HG02798 (cell line): ENCODE results near the gene NAP1L4.
A peak's percentile ranks its signal among the peaks of the same experiment; 100 is the strongest.
"Not testable (repeated sequence)": the region's sequence is repeated elsewhere in the genome, so short reads cannot be mapped to it uniquely, and the experiment has no call there.

Experiments used
- ATAC-seq: cut with Tn5 transposase; IDR thresholded peaks from one replicate; pipeline ENCODE4 v1.9.1; 2021; ENCODE audit warnings: mild to moderate bottlenecking; ENCODE audit not compliant: unreplicated experiment, poor library complexity

The NAP1L4 gene

DNA sequence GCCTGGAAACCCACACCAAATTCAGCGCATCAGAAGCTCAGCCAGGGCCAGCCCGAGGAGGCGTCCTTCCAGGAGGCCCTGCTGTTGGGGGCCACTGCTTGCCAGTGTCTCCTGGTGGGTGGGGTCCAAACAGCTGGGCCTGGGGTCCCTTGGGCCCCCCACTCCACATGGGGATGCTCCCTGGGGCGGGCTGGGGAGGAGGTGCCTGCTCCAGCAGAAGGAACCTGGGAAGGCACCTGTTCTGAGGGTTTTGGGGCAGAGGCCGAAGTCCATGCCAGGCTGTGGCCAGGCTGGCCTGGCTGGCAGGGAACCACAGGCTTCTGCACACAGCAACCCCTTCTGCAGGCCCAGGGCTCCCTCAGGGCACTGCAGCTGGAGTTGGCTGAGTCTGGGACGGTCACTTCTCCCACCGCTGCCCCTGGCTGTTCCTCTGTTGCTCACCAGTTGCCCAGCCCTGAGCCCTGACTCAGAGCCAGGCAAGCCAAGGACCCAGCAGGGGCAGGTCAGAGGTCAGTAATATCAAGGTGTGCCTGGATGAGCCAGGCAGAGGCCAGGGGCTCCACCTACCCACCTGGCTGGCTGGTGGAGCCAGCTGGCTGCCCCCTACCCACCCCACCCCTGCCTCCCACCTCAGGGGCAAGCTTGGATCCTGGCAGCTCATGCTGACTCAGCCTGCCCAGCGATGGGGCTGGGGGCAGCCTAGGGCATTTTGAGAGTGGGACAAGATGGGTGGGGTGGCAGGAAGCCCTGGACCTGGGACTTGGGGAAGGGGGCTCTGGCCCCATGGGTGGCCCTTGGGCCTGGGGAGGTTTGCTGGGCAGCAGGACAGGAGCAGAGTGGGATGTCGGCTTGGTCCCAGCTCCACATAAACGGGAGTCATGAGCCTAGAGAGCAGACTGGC, 51.0 kb downstream of the NAP1L4 start:
- no peak for ATAC-seq

DNA sequence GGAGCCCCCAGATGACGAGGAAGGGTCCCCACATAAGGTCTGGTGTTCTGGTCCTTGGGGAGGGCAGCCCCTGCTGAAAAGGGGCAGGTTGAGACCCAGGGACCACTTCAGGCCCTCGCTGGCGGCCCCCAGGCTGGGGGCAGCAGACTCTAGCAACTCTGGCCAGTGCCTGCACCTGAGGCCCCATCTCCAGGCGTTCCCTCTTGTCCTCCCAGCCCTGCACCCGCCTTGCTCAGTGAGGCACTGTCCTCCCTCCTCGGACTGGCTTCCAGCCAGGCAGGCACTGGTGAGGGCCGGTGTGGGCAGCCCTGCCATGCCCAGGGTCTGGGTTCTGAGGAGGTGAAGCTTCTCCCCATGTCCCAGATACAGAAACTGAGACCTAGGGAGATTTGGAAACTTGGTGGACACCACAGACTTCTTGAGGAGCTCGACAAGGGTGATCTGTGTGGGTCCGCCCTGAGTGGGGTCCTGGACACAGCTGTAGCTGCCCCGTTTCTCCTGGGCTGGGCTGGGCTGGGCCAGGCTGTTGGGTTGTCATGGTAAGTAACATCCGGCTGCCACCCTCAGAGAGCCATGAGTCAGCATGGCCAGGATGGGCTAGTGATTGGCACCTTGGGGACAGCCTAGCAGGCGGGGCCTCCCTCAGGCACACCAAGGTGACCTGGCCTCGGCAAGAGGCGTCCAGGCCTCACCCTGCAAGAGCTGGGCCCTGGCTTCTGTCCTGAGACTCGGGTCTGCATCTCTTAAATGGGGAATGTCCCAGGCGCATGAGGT, 51.8 kb downstream of the NAP1L4 start:
- no peak for ATAC-seq

DNA sequence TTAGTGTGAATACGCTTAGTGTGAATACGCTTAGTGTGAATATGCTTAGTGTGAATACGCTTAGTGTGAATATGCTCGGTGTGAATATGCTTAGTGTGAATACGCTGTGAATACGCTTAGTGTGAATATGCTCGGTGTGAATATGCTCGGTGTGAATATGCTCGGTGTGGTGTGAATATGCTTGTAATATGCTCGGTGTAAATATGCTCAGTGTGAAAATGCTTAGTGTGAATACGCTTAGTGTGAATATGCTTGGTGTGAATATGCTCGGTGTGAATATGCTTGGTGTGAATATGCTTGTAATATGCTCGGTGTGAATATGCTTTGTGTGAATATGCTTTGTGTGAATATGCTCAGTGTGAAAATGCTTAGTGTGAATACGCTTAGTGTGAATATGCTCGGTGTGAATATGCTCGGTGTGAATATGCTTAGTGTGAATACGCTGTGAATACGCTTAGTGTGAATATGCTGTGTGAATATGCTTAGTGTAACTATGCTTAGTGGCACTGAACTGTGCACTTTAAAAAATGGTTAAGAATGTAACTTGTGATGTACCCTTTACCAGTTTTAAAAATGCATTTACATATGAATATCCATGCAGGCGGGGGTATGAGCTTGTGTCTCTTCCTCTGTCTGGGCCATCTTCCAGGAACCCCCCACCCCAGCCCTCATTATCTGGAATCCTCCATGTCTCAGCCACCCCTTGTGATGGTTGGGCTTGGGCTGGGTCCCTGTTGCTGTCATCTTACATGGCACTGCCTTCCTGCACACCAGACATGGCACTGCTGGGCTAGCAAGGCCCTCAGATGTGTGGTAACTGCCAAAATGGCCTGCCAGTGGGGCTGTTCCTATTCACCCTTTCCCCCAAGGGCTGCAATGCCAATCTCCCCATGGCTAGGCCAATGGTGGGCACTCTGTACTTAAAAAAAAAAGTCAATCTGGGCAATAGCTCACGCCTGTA, 53.4 kb downstream of the NAP1L4 start:
- not testable (repeated sequence) for ATAC-seq

DNA sequence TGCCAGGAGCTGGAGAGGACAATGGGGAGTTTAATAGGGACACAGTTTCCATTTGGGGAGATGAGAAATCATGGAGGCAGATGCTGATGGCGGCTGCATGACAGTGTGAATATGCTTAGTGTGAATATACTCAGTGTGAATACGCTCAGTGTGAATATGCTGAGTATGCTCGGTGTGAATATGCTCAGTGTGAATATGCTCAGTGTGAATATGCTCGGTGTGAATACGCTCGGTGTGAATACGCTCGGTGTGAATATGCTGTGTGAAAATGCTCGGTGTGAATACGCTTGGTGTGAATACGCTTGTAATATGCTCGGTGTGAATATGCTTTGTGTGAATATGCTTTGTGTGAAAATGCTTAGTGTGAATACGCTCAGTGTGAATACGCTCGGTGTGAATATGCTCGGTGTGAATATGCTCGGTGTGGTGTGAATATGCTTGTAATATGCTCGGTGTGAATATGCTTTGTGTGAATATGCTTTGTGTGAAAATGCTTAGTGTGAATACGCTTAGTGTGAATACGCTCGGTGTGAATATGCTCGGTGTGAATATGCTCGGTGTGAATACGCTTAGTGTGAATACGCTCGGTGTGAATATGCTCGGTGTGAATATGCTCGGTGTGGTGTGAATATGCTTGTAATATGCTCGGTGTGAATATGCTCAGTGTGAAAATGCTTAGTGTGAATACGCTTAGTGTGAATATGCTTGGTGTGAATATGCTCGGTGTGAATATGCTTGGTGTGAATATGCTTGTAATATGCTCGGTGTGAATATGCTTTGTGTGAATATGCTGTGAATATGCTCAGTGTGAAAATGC, 54.3 kb downstream of the NAP1L4 start:
- ATAC-seq: not testable (repeated sequence)

DNA sequence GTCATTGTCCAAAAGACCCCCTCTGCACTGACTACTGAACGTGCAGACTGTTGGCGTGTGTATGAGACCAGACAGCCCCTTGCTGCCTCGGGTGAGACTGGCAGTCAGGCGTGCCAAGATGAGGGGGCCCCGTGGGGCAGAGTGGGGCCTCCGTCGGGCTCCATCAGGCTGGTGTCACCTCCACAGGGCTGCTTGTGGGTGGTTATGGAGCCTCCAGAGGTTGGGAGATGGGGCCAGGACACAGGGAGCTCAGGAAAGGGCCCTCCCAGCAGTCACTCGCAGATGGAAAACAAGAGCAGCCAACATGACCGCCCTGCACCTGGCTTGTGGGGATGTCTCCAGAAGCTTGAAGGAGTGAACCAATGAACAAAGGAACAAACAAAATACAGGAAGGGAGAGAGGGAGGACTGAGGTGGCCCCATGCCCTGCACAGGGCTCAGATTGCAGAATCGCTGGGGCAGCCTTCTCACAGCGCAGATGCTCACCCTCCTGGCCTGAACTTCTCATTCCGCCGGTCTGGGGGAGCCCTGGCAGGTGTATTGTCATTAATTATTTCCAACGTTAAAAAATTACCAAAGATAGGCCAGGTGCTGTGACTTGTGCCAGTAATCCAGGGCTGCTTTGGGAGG, 57.4 kb downstream of the NAP1L4 start:
- ATAC-seq: no peak

DNA sequence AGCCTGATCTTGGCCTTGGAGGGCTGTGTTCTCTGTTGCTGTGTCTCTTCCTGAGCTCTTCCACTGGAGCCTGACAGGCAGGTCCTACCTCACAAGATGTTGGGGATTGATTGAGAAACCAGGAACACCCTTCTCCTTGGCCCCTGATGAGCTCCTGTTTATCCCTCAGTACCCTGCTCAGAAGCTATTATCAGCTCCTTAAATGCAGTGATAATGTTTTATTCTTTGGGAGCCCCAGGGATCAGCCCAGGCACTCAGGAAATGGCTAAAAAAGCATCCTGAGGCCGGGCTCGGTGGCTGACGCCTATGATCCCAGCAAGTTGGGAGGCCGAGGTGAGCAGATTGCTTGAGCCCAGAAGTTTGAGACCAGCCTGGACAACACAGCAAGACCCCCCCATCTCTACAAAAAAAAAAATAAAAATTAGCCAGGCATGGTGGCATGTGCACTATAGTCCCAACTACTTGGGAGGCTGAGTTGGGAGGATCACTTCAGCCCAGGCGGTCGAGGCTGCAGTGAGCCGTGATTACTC, 58.0 kb downstream of the NAP1L4 start:
- no peak for ATAC-seq

DNA sequence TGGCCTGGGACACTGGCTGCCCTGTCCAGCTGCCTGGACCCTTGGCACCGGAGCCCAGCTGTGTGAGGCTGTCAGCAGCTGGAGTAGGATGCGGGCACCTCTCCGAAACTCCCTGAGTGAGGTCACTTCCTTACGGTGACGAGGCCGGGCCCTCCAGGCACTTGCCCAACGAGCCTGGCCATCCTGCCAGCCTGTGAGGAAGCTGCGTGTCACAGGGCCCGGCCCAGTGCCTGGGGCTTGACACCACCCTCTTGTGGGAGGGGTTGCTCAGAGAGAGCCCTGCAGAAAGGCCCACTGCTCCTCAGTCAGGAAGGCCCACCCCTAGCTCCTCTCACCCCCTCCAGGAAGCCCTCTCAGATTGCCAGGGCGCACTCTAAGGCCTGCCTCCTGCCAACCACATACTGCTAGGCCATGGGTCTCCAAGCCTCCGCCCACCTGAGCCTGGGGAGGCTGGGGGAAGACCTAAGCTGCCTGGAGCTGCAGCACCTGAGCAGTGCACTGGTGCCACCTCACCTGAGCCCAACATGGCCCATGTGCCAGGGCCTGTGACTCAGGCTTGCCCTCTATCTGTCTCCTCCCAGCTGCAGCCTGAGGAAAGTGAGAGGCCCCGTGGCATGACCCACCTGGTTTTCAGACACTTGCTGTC, 58.6 kb downstream of the NAP1L4 start:
- ATAC-seq: no peak

DNA sequence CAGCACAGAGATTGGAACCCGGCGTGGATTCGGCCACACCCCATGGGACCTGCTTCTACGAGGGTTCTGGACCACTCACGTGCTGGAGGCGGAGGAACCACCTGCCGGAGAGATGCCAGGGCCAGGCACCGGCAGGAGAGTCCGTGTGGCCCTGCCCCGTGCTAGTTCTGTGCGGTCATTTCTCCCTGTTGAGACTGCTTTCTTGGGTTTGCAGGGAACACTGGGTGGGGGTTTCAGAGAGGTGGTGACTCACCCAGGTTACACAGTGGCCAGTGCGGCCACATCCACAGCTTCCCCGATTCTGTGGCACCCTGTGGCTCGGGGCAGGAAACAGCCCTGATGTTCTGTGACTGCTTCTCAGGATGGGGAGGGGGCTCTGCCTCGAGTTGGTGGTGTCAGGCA, 59.3 kb downstream of the NAP1L4 start:
- ATAC-seq: no peak

DNA sequence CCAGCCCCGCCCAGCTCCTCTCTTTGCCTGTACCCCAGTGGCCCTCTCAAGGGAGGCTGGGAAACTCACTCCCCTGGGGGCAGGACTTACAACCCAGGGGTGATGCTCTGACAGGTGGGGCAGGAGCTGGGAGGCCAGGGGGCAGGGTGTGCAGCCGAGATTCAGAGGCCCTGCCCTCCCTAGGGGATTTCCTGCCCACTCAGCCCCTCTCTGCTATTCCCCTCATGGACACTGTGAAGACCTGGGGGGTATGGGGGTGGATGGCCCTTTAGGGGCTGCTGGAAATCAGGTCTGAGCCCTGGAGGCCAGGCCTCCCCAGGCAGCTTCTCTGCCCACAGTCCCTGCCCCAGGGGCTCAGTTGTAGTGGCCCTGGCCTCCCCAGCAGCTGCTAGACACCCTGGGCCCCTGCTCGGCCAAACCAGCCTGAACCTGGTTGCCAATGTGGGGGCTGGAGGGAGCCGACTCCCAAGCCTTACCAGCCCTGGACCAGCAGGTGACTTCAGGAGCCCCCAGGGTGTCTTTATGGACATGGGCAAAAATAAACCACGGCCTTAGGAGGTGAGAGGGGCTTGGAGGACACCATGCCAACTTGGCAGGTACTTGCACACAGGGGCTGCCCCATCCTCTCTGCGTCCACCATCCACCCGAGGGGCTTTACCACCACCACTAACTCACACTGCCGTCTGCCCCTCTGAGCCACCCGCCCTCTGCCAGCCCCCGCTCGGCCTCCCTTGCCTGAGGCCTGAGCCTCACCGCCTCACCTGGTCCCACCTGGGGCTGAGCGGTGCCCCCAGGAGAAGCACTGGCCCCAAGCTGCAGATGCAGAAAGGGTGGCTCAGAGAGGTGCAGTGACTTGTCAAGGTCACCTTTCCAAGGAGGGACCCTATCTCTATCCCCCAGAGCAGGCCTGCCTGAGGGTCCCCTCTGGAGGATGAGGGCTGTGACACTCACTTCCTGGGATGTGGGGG, 60.1 kb downstream of the NAP1L4 start:
- ATAC-seq: no peak

DNA sequence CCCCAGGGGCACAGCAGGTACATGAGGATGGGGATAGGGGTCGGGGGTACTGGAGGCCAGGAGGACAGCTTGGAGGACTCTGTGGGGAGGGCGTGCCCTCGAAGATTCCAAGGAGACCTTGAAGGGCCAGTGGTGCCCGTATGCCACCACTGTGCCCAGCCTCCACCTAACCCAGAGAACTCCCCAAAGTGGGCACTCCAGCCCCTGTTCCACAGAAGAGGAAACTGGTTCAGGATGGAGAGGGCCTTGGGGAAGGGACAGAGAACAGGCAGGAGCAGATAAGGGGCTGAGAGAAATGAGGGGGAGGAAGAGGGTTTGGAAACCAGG, 60.7 kb downstream of the NAP1L4 start:
- ATAC-seq: no peak

DNA sequence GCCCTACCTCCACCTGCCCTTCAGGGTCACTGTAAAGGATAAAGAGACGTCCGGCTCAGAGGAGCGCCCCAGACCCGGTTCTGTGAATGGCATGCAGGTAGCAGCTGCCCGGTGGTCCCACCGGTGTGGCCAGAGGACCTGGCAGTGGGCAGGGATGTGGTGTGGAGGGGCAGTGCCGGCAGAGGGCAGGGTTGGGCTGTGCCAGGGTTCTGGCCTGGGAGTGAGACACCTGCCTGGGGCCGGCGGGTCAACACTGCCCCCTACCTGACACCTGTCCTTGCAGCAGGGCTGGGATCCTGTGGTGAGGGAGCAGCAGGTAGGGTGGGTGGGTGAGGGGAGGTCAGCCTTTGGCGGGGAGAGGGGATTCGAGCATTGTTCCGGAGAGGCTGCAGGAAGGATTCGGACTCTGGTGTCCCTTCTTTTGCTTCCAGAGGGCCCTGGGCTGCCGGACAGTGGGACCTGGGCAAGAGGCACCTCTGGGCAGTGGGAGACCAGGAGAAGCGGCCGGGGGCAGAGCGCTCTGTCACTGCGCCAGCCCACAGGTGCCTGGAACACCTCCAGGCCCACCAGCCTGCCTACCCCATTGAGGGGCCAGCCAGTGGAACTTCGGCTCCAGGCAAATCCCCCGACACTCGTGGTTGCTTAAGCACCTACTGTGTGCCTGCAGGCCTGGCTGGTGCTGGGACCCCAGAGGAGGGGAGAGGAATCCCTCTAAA, 61.3 kb downstream of the NAP1L4 start:
- peak; percentile 43 for ATAC-seq

DNA sequence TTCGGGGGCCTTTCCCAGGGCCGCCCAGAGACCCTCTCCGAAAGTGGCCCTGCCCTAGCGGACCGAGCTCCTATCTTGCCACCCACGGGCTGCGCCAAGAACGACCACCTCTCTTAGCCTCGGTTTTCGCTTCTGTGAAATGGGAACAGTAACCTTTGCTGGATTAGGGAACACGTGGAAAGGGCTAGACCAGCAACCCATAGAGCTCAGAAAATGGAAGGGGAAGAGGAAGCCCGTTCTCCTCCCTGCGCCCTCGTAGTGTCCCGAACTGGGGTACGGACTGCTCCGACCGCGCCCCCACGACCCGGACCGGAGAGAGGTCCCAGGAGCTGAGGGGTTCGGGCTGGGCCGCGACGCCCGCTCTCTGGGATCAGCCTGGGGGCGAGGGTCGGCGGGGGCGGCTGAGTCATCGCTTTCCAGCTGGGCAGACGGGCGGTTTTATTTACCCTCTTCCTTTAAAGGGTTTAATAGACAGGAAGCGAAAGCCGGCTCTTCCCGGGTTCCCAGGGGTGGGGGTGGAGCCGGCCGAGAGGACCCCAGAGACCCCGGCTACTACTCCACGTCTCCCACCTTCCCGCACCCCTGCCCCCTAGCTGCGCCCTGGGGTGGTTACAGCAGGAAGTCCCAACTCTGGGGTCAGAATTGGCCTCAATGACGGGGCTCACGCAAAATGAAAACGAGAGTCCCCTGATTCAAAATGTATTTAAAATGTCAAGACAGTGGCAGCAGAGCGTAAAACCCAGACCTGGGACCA, 62.0 kb downstream of the NAP1L4 start:
- ATAC-seq: peak; percentile 30

DNA sequence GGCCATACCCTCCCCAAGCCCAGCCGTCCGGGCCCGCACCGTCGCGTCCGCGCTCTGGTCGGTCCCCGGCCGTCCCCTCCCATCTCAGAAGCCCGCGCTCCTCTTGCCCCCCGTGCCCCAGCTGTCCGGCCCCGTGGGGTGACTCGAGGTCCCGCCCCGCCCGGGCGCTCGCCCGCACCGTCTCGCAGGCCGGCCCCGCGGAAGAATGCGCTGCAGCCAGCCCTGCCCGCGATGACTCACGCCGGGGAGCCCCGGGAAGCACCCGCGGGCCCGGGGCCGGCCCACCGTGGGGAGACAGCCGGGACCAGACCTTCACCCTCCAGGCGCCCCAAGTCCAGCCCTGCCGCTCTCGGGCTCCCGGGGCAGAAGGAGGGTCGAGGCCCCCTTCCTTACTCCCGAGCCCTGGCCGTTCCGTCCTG, 62.6 kb downstream of the NAP1L4 start:
- ATAC-seq: no peak

DNA sequence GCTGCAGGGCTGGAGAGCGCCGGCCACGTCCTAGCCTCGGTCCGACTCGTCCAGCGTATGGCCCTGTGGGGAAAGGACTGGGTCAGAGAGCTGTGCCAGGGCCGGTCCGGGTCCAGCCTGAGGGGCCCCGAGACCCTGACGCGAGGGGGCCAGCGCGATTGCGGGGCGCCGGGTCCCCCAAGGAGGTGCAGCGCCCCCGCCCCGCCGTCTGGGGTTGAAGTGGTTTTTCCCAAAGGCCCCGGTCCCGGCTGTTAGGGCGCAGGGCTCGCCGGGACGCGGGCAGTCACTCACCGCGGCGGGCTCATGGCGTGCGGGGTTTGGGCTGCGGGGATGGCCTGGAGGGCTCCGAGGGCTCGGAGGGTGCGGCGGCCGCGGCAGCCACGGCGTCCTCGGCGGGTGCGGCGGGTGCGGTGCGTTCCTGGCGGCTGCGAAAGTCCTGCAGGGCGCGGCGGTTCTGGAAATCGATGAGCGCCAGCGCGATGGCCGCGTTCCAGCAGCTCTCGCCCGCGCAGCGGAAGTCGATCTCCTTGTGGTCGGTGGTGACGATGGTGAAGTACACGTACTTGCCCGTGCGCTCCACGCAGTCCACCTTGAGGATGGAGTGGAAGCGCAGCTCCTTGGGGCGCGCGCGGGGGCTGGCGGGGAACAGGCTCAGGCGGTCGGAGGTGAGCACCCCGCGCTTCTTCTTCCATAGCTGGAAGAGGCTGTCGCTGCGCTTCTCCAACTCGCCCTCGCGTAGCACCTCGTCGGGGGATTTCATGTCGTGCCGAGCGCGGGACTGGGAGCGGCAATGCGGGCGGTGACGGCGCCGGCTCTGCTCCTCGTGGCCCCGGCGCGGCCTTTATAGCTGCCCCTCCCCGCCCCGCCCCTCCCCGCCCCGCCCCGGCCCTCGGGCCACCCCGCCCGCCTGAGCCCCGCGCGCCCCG, 63.3 kb downstream of the NAP1L4 start, which contains the start of gene PHLDA2:
Gene PHLDA2, minus strand, starts transcription at position 816 of the 926 bp plus-strand sequence. Its CDS starts 56 bp downstream, at position 760.
- ATAC-seq: no peak
